SK-N-SH treated with all-trans-retinoic acid at 6 μM for 48 hours (cell line): ENCODE results near the gene PDIA5.
"Not testable (repeated sequence)": the region's sequence is repeated elsewhere in the genome, so short reads cannot be mapped to it uniquely, and the experiment has no call there.

Experiments
- ATAC-seq: fragments of 200-7000 bp; cut with Tn5 transposase; 3 replicates; pipeline ENCODE4 v1.9.1; 2020; ENCODE audit warnings: mild to moderate bottlenecking, moderate library complexity
- ARNTL ChIP-seq: fragments of 450-650 bp; formaldehyde crosslinking; IDR thresholded peaks from 2 replicates; pipeline ENCODE4 v1.5.0; 2020; ENCODE audit warnings: low read depth, mild to moderate bottlenecking, moderate library complexity, borderline replicate concordance
- BACH2 ChIP-seq: fragments of 250-450 bp; sonication (Bioruptor Pico); IDR thresholded peaks from 2 replicates; pipeline ENCODE4 v1.9.0; 2021; ENCODE audit warnings: mild to moderate bottlenecking, borderline replicate concordance
- CSDC2 ChIP-seq: fragments of 250-450 bp; sonication (Bioruptor Pico); IDR thresholded peaks from 2 replicates; pipeline ENCODE4 v1.5.0; 2020; ENCODE audit warnings: mild to moderate bottlenecking, moderate library complexity
- ESRRG ChIP-seq: fragments of 250-450 bp; sonication (Bioruptor Pico); IDR thresholded peaks from 2 replicates; pipeline ENCODE4 v1.6.1; 2021; ENCODE audit warnings: mild to moderate bottlenecking
- GLIS3 ChIP-seq: fragments of 250-450 bp; sonication (Bioruptor Pico); IDR thresholded peaks from 2 replicates; pipeline ENCODE4 v1.5.0; 2020; ENCODE audit warnings: mild to moderate bottlenecking, moderate library complexity
- OSR1 ChIP-seq: fragments of 250-450 bp; sonication (Bioruptor Pico); IDR thresholded peaks from 2 replicates; pipeline ENCODE4 v1.8.0; 2022; ENCODE audit warnings: moderate library complexity, mild to moderate bottlenecking, inconsistent platforms
- PPARA ChIP-seq: fragments of 250-450 bp; sonication (Bioruptor Pico); IDR thresholded peaks from 2 replicates; pipeline ENCODE4 v1.5.0; 2020; ENCODE audit warnings: mild to moderate bottlenecking, borderline replicate concordance
- RARB ChIP-seq: fragments of 250-450 bp; sonication (Bioruptor Pico); IDR thresholded peaks from 2 replicates; pipeline ENCODE4 v1.8.0; 2021; ENCODE audit warnings: mild to moderate bottlenecking, moderate library complexity
- SNAI2 ChIP-seq: fragments of 250-450 bp; sonication (Bioruptor Pico); IDR thresholded peaks from 2 replicates; pipeline ENCODE4 v1.5.0; 2020; ENCODE audit warnings: mild to moderate bottlenecking, moderate library complexity
- TOX ChIP-seq: fragments of 250-450 bp; sonication (Bioruptor Pico); IDR thresholded peaks from 2 replicates; pipeline ENCODE4 v1.8.0; 2021; ENCODE audit warnings: mild to moderate bottlenecking, moderate library complexity, borderline replicate concordance
- TSHZ2 ChIP-seq: fragments of 250-450 bp; sonication (Bioruptor Pico); IDR thresholded peaks from 2 replicates; pipeline ENCODE4 v1.5.0; 2020; ENCODE audit warnings: mild to moderate bottlenecking, moderate library complexity
- ZFP3 ChIP-seq: fragments of 250-450 bp; sonication (Bioruptor Pico); IDR thresholded peaks from 2 replicates; pipeline ENCODE4 v1.5.0; 2020; ENCODE audit warnings: mild to moderate bottlenecking, moderate library complexity
- ZNF565 ChIP-seq: fragments of 450-650 bp; formaldehyde crosslinking; conservative IDR thresholded peaks from 2 replicates; pipeline ENCODE4 v1.5.0; 2020; ENCODE audit warnings: low read depth, mild to moderate bottlenecking, moderate library complexity
- ZNF70 ChIP-seq: fragments of 450-650 bp; formaldehyde crosslinking; IDR thresholded peaks from 2 replicates; pipeline ENCODE4 v1.5.0; 2020; ENCODE audit warnings: mild to moderate bottlenecking, moderate library complexity
- ZNF8 ChIP-seq: fragments of 450-650 bp; formaldehyde crosslinking; IDR thresholded peaks from 2 replicates; pipeline ENCODE4 v1.5.0; 2020; ENCODE audit warnings: mild to moderate bottlenecking, moderate library complexity
- TF ChIP-seq, protein P1 (sequence below): fragments of 250-450 bp; sonication (Bioruptor Pico); IDR thresholded peaks from 2 replicates; pipeline ENCODE4 v1.5.1; 2021; ENCODE audit warnings: mild to moderate bottlenecking, moderate library complexity
- TF ChIP-seq, protein P2 (sequence below): fragments of 250-450 bp; sonication (Bioruptor Pico); IDR thresholded peaks from 2 replicates; pipeline ENCODE4 v1.8.0; 2020; ENCODE audit warnings: mild to moderate bottlenecking, moderate library complexity, borderline replicate concordance
- TF ChIP-seq, protein P3 (sequence below): fragments of 250-450 bp; sonication (Bioruptor Pico); IDR thresholded peaks from 2 replicates; pipeline ENCODE4 v1.5.1; 2020; ENCODE audit warnings: low read depth, mild to moderate bottlenecking, moderate library complexity

PDIA5 gene

DNA sequence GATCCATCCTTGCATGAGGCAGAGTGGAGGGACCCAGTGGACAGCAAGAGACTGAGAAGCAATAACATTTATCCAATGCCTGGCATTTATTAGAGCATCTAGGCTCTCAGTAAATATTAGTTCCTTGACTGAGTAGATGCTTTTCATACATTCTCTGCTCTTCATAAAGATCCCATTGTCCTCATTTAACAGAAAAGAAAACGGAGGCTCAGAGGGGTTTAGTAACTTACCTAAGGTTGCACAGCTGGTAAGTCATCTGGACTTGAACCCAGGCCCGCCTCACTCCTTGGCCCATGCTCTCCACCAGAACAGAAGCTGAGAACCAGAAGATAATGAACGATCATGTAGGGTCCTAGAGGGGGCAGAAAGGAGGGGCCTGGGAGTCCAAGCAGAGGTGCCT lies 82.7 kb downstream of the PDIA5 start:
- TF ChIP-seq TOX (no peak), SNAI2 (CRISPR knock-in tag) (no peak), BACH2 (no peak), ARNTL (no peak), RARB (CRISPR knock-in tag) (no peak), GLIS3 (CRISPR knock-in tag) (no peak)
- TF ChIP-seq, protein P1, sequence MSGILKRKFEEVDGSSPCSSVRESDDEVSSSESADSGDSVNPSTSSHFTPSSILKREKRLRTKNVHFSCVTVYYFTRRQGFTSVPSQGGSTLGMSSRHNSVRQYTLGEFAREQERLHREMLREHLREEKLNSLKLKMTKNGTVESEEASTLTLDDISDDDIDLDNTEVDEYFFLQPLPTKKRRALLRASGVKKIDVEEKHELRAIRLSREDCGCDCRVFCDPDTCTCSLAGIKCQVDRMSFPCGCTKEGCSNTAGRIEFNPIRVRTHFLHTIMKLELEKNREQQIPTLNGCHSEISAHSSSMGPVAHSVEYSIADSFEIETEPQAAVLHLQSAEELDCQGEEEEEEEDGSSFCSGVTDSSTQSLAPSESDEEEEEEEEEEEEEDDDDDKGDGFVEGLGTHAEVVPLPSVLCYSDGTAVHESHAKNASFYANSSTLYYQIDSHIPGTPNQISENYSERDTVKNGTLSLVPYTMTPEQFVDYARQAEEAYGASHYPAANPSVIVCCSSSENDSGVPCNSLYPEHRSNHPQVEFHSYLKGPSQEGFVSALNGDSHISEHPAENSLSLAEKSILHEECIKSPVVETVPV (CRISPR knock-in tag), result no peak
- TF ChIP-seq, all 23 proteins: peak for 0
- no peak for ATAC-seq

DNA sequence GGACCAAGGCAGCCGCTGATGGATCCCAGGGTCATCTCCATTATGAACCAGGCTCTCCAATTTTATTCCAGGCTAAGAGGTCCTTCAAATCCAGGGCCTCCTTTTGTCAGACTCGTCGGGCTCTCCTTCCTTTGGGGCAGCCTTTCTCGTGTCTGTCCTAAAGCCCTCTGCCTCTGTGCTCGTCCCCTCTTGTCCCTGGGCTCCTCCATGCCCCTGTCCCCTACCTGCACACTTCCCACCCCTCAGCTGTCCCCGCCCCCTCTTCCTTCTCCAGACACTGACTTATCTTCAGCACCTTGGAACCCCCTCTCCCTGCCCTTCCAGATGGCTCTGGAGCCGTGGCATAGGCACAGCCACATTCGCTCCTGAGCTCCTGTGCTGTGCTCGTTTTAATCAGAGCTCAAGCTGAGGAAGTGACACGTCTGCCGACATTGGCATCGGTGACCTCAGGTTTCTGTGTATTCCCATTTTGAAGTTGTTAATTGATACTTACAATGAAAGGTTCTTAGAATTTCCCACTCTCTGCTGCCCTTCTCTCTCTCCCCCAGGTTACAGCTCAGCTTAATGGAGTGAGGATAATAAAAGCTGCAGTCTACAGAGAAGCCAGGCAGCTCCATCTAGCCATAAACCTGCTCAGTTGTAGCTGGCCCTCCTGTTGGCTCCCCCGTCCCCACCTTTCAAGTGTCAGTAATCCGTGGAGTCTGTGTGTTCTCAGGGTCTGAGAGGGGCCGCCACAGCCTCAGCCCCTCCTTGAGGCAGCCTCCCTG lies 83.8 kb downstream of the PDIA5 start:
- TF ChIP-seq OSR1 (CRISPR knock-in tag) (no peak), RARB (CRISPR knock-in tag) (no peak), TOX (no peak), CSDC2 (no peak), ZNF565 (CRISPR knock-in tag) (no peak), BACH2 (no peak), TSHZ2 (CRISPR knock-in tag) (no peak)
- TF ChIP-seq, protein P2, sequence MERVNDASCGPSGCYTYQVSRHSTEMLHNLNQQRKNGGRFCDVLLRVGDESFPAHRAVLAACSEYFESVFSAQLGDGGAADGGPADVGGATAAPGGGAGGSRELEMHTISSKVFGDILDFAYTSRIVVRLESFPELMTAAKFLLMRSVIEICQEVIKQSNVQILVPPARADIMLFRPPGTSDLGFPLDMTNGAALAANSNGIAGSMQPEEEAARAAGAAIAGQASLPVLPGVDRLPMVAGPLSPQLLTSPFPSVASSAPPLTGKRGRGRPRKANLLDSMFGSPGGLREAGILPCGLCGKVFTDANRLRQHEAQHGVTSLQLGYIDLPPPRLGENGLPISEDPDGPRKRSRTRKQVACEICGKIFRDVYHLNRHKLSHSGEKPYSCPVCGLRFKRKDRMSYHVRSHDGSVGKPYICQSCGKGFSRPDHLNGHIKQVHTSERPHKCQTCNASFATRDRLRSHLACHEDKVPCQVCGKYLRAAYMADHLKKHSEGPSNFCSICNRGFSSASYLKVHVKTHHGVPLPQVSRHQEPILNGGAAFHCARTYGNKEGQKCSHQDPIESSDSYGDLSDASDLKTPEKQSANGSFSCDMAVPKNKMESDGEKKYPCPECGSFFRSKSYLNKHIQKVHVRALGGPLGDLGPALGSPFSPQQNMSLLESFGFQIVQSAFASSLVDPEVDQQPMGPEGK, result no peak
- ATAC-seq, result no peak

GRCh38 chr3:123151251-123151705 lies 84.5 kb downstream of the PDIA5 start:
- ATAC-seq, result no peak

GRCh38 chr3:123151853-123152420 lies 85.1 kb downstream of the PDIA5 start:
- not testable (repeated sequence) for ATAC-seq

More at GRCh38 chr3:123151251-123151705, 84.5 kb downstream of the PDIA5 start:
- TF ChIP-seq CSDC2, result no peak
- no peak for TF ChIP-seq OSR1 (CRISPR knock-in tag)
- TF ChIP-seq ZNF70 (CRISPR knock-in tag), result no peak
- TF ChIP-seq ZNF565 (CRISPR knock-in tag), result no peak
- TF ChIP-seq SNAI2 (CRISPR knock-in tag), result no peak
- TF ChIP-seq, protein P2, result no peak
- TF ChIP-seq, all 23 proteins: peak for 0

- ATAC-seq, result no peak
- TF ChIP-seq CSDC2, result no peak
- no peak for TF ChIP-seq ESRRG (CRISPR knock-in tag)
- TF ChIP-seq TSHZ2 (CRISPR knock-in tag), result no peak
- TF ChIP-seq ZFP3 (CRISPR knock-in tag), result no peak
- TF ChIP-seq ZNF8 (CRISPR knock-in tag), result no peak
- TF ChIP-seq, protein P2, result no peak
- TF ChIP-seq, protein P3, sequence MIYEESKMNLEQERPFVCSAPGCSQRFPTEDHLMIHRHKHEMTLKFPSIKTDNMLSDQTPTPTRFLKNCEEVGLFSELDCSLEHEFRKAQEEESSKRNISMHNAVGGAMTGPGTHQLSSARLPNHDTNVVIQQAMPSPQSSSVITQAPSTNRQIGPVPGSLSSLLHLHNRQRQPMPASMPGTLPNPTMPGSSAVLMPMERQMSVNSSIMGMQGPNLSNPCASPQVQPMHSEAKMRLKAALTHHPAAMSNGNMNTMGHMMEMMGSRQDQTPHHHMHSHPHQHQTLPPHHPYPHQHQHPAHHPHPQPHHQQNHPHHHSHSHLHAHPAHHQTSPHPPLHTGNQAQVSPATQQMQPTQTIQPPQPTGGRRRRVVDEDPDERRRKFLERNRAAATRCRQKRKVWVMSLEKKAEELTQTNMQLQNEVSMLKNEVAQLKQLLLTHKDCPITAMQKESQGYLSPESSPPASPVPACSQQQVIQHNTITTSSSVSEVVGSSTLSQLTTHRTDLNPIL (CRISPR knock-in tag), result no peak
- no peak for TF ChIP-seq RARB (CRISPR knock-in tag)
- no peak for TF ChIP-seq TOX
- no peak for TF ChIP-seq PPARA (CRISPR knock-in tag)
- no peak for TF ChIP-seq GLIS3 (CRISPR knock-in tag)
- TF ChIP-seq ARNTL, result no peak
These were observed 85.9 kb downstream of the PDIA5 start for GRCh38 chr3:123152687-123153086.
